Liver (tissue), 9 donors: ENCODE measurements around the gene NSF. TPM values are rescaled to one million over a fixed set of nuclear protein-coding genes. Genes with fewer than 3 reads are reported as not detected.

Experiments
- DNase-seq: peaks from one replicate; pipeline ENCODE4 v3.0.0-alpha.2; 2017; ENCODE audit warnings: low spot score
- H3K27ac ChIP-seq, 2 donors: one replicate each; pipeline ENCODE4 v1.7.0; 2013; ENCODE audit warnings: inconsistent platforms in 2 of 2, low read length in 2 of 2, control low read depth in 1 of 2, low read depth in 1 of 2, mild to moderate bottlenecking in 1 of 2
- H3K27me3 ChIP-seq, 4 donors: one replicate each; pipeline versions ENCODE4 v1.6.1 to v1.7.0; 2013; ENCODE audit warnings: low read length in 3 of 4, inconsistent platforms in 1 of 4, mild to moderate bottlenecking in 1 of 4, moderate library complexity in 1 of 4; ENCODE audit not compliant: control insufficient read depth in 4 of 4, insufficient read depth in 4 of 4
- H3K36me3 ChIP-seq, 4 donors: one replicate each; pipeline versions ENCODE4 v1.6.1 to v1.7.0; 2013; ENCODE audit warnings: low read length in 3 of 4, mild to moderate bottlenecking in 3 of 4, low read depth in 1 of 4, moderate library complexity in 1 of 4; ENCODE audit not compliant: control insufficient read depth in 4 of 4, insufficient read depth in 3 of 4
- H3K4me1 ChIP-seq, 4 donors: one replicate each; pipeline versions ENCODE4 v1.6.1 to v1.7.0; 2013; ENCODE audit warnings: low read length in 3 of 4, mild to moderate bottlenecking in 3 of 4, moderate library complexity in 1 of 4; ENCODE audit not compliant: control insufficient read depth in 4 of 4, insufficient read depth in 4 of 4
- H3K4me3 ChIP-seq, 3 donors: one replicate each; pipeline versions ENCODE4 v1.6.1 to v1.7.0; 2013; ENCODE audit warnings: low read length in 3 of 3, control low read depth in 1 of 3, low read depth in 1 of 3, mild to moderate bottlenecking in 1 of 3
- H3K9ac ChIP-seq, 2 donors: one replicate each; pipeline ENCODE4 v1.7.0; 2013; ENCODE audit warnings: low read length in 2 of 2, mild to moderate bottlenecking in 2 of 2, moderate library complexity in 2 of 2, control low read depth in 1 of 2, low read depth in 1 of 2
- H3K9me3 ChIP-seq, 4 donors: one replicate each; pipeline versions ENCODE4 v1.6.1 to v1.7.0; 2013; ENCODE audit warnings: low read length in 3 of 4; ENCODE audit not compliant: control insufficient read depth in 4 of 4
- EGR1 ChIP-seq, 2 donors: IDR thresholded peaks; 2 replicates each; pipeline ENCODE4 v1.6.1; 2016 to 2018; ENCODE audit warnings: antibody characterized with exemption in 2 of 2, low read depth in 2 of 2
- FOXA1 ChIP-seq: IDR thresholded peaks from 2 replicates; pipeline ENCODE4 v1.6.1; 2016; ENCODE audit warnings: antibody characterized with exemption
- HNF4A ChIP-seq, 2 donors: conservative IDR thresholded peaks; 2 replicates each; pipeline ENCODE4 v1.6.1; 2016; ENCODE audit warnings: antibody characterized with exemption in 2 of 2, mild to moderate bottlenecking in 2 of 2
- HNF4G ChIP-seq: IDR thresholded peaks from 2 replicates; pipeline ENCODE4 v1.6.1; 2016; ENCODE audit warnings: antibody characterized with exemption
- JUND ChIP-seq, 2 donors: IDR thresholded peaks; 2 replicates each; pipeline ENCODE4 v1.6.1; 2016; ENCODE audit warnings: antibody characterized with exemption in 2 of 2
- MAX ChIP-seq: IDR thresholded peaks from 2 replicates; pipeline ENCODE4 v1.6.1; 2016; ENCODE audit warnings: antibody characterized with exemption
- RAD21 ChIP-seq, 2 donors: IDR thresholded peaks; 2 replicates each; pipeline ENCODE4 v1.6.1; 2016; ENCODE audit warnings: antibody characterized with exemption in 2 of 2, mild to moderate bottlenecking in 2 of 2
- REST ChIP-seq: IDR thresholded peaks from 2 replicates; pipeline ENCODE4 v1.6.1; 2016; ENCODE audit warnings: antibody characterized with exemption, mild to moderate bottlenecking
- RXRA ChIP-seq, 2 donors: IDR thresholded peaks; 2 replicates each; pipeline ENCODE4 v1.6.1; 2017 to 2018; ENCODE audit warnings: antibody characterized with exemption in 2 of 2, mild to moderate bottlenecking in 1 of 2
- SP1 ChIP-seq: IDR thresholded peaks from 2 replicates; pipeline ENCODE4 v1.6.1; 2018; ENCODE audit warnings: antibody characterized with exemption, mild to moderate bottlenecking
- ZBTB33 ChIP-seq: IDR thresholded peaks from 2 replicates; pipeline ENCODE4 v1.6.1; 2016; ENCODE audit warnings: antibody characterized with exemption
- WGBS: extraction: QIAGEN DNeasy Blood & Tissue Kit; methylation state at CpG from one replicate; pipeline ENCODE4 v1.1.7; 2013; 5-methylcytosine and 5-hydroxymethylcytosine counted together
- polyA plus RNA-seq, 2 donors: library from polyadenylated mRNA; stranded (reverse) in 1 of 2; unstranded in 1 of 2; fragments of 200-250 nt in 1 of 2; fragments of >200 nt in 1 of 2; fragmentation: Nextera tagmentation in 1 of 2; extraction: Ambion mirVana in 1 of 2; gene quantifications; one replicate each; pipeline versions ENCODE4 v1.2.1 to v1.2.3, GENCODE V29; 2013 to 2015
- total RNA-seq, 2 donors: library from RNA; depleted of rRNA; stranded (reverse); fragments of >200 nt; gene quantifications; one replicate each; pipeline ENCODE4 v1.2.3, GENCODE V29; 2014
- TF ChIP-seq, protein P1 (sequence below): fragments of 150-350 bp; IDR thresholded peaks from 2 replicates; pipeline ENCODE4 v1.5.1; 2017; ENCODE audit warnings: improper control_type of control experiment, low read depth, low read length; ENCODE audit not compliant: missing input control
- TF ChIP-seq, protein P2 (sequence below): IDR thresholded peaks from 2 replicates; pipeline ENCODE4 v1.6.1; 2016; ENCODE audit warnings: antibody characterized with exemption
- donor health status: healthy.
- donor health status: healthy.
- donor health status: healthy.
- donor health status: healthy.
- donor health status: healthy.

The NSF gene
- total and polyA plus RNA-seq, 4 donors = 7.5 to 24.0 (median 15.4) TPM

GRCh38 chr17:46772475-46773220, 182.2 kb downstream of the NSF start:
- Histone ChIP-seq H3K9ac (peak overlapping the region in 1 of 2 donors; percentile 37), H3K27me3 (no peaks in the 10 kb centered on the region), H3K4me1 (peaks cover 10 to 21% (median 17%) of the 10 kb centered on the region in 4 donors), H3K27ac (peak overlapping the region; percentile 85 to 90), H3K9me3 (no peaks in the 10 kb centered on the region), H3K36me3 (peaks cover 0 to 2% (median 0%) of the 10 kb centered on the region in 4 donors), H3K4me3 (peak overlapping the region; percentile 26 to 80 (median 65))
- WGBS = 14% methylated on average over 16 of the region's 16 CpGs
- TF ChIP-seq RXRA (IDR thresholded peaks at IDR 0.05) (no peak), HNF4A (conservative IDR thresholded peaks at IDR 0.05) (peak in 1 of 2 donors; percentile 18)
- TF ChIP-seq, protein P1, sequence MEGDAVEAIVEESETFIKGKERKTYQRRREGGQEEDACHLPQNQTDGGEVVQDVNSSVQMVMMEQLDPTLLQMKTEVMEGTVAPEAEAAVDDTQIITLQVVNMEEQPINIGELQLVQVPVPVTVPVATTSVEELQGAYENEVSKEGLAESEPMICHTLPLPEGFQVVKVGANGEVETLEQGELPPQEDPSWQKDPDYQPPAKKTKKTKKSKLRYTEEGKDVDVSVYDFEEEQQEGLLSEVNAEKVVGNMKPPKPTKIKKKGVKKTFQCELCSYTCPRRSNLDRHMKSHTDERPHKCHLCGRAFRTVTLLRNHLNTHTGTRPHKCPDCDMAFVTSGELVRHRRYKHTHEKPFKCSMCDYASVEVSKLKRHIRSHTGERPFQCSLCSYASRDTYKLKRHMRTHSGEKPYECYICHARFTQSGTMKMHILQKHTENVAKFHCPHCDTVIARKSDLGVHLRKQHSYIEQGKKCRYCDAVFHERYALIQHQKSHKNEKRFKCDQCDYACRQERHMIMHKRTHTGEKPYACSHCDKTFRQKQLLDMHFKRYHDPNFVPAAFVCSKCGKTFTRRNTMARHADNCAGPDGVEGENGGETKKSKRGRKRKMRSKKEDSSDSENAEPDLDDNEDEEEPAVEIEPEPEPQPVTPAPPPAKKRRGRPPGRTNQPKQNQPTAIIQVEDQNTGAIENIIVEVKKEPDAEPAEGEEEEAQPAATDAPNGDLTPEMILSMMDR = no peak
- DNase-seq = no peak

DNA sequence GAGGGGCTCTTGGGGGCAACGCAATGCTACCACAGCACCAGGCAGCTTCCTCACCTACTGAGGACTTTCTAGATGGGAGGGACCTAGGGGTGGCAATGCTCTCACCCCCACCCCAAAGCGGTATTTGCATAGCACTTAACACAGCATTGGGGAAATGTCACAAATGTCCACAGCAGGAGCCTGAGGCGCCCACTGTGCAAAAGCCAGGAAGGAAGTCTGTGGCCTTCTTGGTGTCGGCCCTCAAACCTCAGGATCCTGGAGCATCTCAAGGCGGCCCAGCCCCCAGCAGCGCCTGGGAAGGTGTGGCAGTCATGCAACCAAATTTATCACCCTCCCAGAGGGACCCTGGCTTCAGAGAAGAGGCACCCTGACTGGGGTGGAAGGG, 182.7 kb downstream of the NSF start:
- Histone ChIP-seq H3K27me3 (no peaks in the 10 kb centered on the region), H3K9me3 (no peaks in the 10 kb centered on the region), H3K27ac (no peak overlapping the region), H3K9ac (no peak overlapping the region), H3K36me3 (peaks cover 0 to 2% (median 0%) of the 10 kb centered on the region in 4 donors), H3K4me1 (peaks cover 10 to 21% (median 17%) of the 10 kb centered on the region in 4 donors), H3K4me3 (no peak overlapping the region)
- TF ChIP-seq EGR1 (IDR thresholded peaks at IDR 0.05; ENCODE audit: low read depth in 2 of 2) = no peak
- TF ChIP-seq JUND (IDR thresholded peaks at IDR 0.05) = no peak
- TF ChIP-seq, protein P2, sequence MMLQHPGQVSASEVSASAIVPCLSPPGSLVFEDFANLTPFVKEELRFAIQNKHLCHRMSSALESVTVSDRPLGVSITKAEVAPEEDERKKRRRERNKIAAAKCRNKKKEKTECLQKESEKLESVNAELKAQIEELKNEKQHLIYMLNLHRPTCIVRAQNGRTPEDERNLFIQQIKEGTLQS = no peak
- no peak for TF ChIP-seq MAX
- no peak for TF ChIP-seq HNF4A (conservative IDR thresholded peaks at IDR 0.05)
- TF ChIP-seq, protein P1 = no peak
- DNase-seq = no peak
- WGBS = 80% methylated on average over 6 of the region's 6 CpGs

- H3K27me3 ChIP-seq = no peaks in the 10 kb centered on the region
- no peak overlapping the region for H3K9ac ChIP-seq
- no peaks in the 10 kb centered on the region for H3K36me3 ChIP-seq
- 90% methylated on average over 15 of the region's 15 CpGs for WGBS
- H3K27ac ChIP-seq = no peak overlapping the region
- no peaks in the 10 kb centered on the region for H3K9me3 ChIP-seq
- DNase-seq = no peak
- H3K4me1 ChIP-seq = peaks cover 10 to 21% (median 17%) of the 10 kb centered on the region in 4 donors
- no peak overlapping the region for H3K4me3 ChIP-seq
- no peak for TF ChIP-seq JUND (IDR thresholded peaks at IDR 0.05)
- TF ChIP-seq, protein P2 = no peak
- TF ChIP-seq HNF4G = no peak
- TF ChIP-seq FOXA1 = no peak
- TF ChIP-seq REST = no peak
- TF ChIP-seq ZBTB33 = no peak
- TF ChIP-seq RAD21 (IDR thresholded peaks at IDR 0.05) = no peak
- no peak for TF ChIP-seq SP1
Measured at GRCh38 chr17:46773676-46774075, 183.2 kb downstream of the NSF start.
